DND-41 (cell line): Measurements from ENCODE around the gene TAF1B.

Experiments
- EZH2 ChIP-seq: IDR thresholded peaks from 3 replicates; pipeline ENCODE4 v1.6.1; 2012; ENCODE audit warnings: borderline replicate concordance, low read depth, mild to moderate bottlenecking, moderate library complexity, low read length, inconsistent platforms; ENCODE audit not compliant: severe bottlenecking
- TF ChIP-seq, protein P1 (sequence below): IDR thresholded peaks from 2 replicates; pipeline ENCODE4 v1.5.1; 2012; ENCODE audit warnings: borderline replicate concordance, low read length, moderate library complexity, mild to moderate bottlenecking; ENCODE audit not compliant: poor library complexity, severe bottlenecking; ENCODE audit errors: extremely low read depth

DNA sequence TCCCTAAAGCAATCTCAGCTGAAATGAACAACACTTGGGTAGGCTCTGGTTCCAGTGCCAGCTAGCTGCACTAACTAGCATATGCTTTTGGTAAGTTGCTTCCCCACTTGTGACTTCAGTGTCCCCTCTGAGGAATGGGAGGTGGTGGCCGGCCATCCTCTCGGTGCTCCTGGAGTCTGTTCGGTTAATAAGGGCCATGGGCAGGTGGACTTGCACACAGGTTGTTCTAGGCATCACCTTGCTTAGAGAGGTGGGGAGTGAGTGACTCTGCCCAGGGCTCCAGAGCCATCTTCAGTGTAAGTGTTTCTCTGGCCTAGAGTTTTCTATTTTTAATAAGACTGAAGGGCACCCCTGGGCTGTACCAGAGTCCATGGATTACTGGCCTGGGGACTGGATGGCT, 18.8 kb upstream of the TAF1B start:
- TF ChIP-seq, protein P1, sequence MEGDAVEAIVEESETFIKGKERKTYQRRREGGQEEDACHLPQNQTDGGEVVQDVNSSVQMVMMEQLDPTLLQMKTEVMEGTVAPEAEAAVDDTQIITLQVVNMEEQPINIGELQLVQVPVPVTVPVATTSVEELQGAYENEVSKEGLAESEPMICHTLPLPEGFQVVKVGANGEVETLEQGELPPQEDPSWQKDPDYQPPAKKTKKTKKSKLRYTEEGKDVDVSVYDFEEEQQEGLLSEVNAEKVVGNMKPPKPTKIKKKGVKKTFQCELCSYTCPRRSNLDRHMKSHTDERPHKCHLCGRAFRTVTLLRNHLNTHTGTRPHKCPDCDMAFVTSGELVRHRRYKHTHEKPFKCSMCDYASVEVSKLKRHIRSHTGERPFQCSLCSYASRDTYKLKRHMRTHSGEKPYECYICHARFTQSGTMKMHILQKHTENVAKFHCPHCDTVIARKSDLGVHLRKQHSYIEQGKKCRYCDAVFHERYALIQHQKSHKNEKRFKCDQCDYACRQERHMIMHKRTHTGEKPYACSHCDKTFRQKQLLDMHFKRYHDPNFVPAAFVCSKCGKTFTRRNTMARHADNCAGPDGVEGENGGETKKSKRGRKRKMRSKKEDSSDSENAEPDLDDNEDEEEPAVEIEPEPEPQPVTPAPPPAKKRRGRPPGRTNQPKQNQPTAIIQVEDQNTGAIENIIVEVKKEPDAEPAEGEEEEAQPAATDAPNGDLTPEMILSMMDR = no peak
- TF ChIP-seq EZH2 = no peak
